HG03175 (cell line): ENCODE measurements around the gene AGK.
"Not testable (repeated sequence)": the region's sequence is repeated elsewhere in the genome, so short reads cannot be mapped to it uniquely, and the experiment has no call there.

Experiments
- ATAC-seq: cut with Tn5 transposase; IDR thresholded peaks from one replicate; pipeline ENCODE4 v1.9.1; 2021; ENCODE audit warnings: mild to moderate bottlenecking, moderate library complexity; ENCODE audit not compliant: unreplicated experiment

AGK gene

DNA sequence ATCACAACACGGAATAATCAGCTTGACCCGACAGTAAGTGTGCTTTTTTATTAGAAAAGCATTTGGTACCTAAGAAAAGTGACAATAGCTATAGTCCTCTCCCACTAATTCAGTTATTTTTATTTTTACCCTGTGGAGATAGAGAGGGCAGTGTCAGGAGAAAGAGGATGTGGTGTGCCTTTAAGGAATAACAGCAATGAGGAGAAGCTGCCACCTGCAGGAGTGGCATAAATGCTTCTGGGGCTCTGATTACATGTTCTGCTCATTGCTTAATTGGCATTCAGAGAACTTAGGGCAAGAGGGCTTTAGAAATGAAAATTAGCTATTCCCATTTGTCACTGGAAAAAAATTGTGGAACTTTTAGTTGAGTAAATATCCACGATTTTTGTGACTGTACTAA, 90.7 kb downstream of the AGK start:
- ATAC-seq, result no peak

- ATAC-seq, result no peak
Observed at GRCh38 chr7:141645188-141645587, 94.0 kb downstream of the AGK start.

GRCh38 chr7:141646826-141647480, 95.7 kb downstream of the AGK start:
- no peak for ATAC-seq

DNA sequence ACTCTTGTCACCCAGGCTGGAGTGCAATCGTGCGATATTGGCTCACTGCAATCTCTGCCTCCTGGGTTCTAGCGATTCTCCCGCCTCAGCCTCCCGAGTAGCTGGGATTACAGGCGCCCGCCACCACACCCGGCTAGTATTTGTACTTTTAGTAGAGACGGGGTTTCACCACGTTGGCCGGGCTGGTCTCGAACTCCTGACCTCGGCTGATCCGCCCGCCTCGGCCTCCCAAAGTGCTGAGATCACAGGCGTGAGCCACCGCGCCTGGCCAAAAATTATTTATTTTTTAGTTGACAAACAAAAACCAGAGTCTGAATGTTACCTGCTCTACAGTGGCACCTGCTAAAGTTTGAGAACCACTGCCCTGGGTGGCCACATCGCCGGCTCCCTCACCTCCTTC, 96.5 kb downstream of the AGK start:
- ATAC-seq, result not testable (repeated sequence)

GRCh38 chr7:141648276-141649114, 97.3 kb downstream of the AGK start:
- no peak for ATAC-seq

- peak; percentile 71 for ATAC-seq
Observed at GRCh38 chr7:141649137-141649864, 98.1 kb downstream of the AGK start.

DNA sequence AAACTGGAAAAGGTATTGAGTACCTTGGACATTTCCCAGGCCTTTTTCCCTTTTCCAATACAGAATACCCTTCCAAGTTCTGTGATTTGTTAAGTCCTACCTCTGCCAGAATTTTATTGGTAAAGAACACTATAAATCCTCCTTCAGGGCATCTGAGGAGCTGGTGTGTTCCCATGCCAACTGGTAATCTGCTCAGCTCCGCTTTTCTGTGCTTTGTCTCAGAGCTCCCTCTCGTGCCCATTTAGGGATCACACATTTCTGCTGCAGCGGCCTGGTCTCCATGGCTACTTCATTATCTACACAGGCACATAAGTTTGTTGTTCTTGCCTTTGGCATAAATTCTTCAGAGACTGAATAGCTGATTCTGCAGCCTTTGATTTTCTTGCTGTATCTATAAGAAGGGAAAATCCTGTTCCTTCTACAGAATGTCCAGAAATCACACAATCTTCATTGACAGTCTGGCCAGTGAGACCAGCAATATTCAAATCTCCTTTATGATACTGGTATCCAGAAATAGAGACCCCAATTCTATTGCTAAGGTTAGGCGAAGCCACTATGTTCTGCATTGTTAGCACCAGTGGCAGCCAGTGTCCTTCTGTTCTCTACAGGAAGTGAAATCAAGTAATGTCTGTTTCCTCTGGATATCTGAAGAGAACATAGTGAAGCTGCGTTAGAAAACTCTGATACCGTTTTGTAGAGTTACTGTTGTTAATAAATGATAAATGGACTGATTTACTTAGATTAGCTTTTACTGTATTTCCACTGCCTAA, 98.8 kb downstream of the AGK start:
- ATAC-seq, result peak; percentile 84

- ATAC-seq, result no peak
Observed at GRCh38 chr7:141651417-141651816, 100.2 kb downstream of the AGK start.

DNA sequence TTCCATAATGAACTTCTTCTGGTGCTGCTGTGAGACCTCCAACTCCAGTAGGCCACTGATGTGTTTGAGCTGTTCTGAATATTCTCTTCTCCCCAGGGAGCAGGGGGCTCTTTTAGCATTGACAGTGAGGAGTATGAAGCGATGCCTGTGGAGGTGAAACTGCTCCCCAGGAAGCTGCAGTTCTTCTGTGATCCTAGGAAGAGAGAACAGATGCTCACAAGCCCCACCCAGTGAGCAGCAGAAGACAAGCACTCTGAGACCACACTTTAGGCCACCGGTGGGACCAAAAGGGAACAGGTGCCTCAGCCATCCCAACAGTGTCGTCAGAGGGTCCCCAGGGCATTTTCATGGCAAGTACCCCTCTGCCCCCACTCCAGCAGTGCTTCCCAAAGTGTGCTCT, 101.5 kb downstream of the AGK start:
- ATAC-seq, result no peak

GRCh38 chr7:141654551-141654950, 103.3 kb downstream of the AGK start:
- peak; percentile 80 for ATAC-seq

GRCh38 chr7:141659501-141659900, 108.3 kb downstream of the AGK start:
- ATAC-seq, result no peak

GRCh38 chr7:141660259-141660658, 109.0 kb downstream of the AGK start:
- no peak for ATAC-seq

GRCh38 chr7:141663081-141663849, 112.1 kb downstream of the AGK start:
- no peak for ATAC-seq

- ATAC-seq, result no peak
Observed at GRCh38 chr7:141664450-141664849, 113.2 kb downstream of the AGK start.

DNA sequence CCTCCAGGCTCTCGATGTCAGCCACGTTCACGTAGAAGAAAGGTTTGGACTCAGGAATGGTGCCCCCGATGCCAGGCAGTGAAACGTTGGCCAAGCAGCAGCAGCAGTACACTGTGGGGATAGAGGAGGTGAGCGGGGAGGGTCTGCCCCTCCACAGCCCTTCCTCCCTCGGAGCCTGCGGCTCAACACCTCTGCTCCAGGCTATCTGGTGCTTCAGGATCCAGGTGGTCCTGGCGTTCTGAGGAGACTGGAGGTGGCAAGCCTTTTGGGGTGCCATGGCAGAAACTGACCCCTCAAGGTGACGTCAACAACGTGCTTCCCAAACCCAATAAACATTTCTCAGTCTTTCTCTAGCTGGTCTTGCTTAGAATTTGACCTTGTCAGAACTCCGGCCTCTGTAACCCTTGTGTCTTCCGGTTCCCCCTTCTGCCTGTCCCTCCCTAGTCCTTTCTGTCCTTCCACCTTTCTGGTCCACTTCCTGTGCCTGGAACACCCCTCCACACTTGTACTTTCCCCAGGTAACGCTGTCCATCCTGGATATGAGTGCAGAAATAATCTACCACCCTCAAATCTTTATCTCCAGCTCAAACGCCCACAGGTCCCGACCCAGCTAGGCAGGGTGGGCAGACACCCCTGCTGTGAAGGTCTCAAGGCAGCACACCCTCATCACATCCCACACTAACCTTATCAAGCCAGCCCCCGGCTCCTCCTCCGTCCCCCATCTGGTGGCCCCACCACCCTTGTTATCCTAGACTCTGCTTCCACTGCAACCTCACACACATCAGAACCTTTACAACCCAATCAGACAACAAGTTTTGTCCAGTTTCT, 114.2 kb downstream of the AGK start:
- ATAC-seq, result no peak

- ATAC-seq, result no peak
Observed at GRCh38 chr7:141666071-141666470, 114.9 kb downstream of the AGK start.

GRCh38 chr7:141668853-141669252, 117.6 kb downstream of the AGK start:
- ATAC-seq, result no peak

DNA sequence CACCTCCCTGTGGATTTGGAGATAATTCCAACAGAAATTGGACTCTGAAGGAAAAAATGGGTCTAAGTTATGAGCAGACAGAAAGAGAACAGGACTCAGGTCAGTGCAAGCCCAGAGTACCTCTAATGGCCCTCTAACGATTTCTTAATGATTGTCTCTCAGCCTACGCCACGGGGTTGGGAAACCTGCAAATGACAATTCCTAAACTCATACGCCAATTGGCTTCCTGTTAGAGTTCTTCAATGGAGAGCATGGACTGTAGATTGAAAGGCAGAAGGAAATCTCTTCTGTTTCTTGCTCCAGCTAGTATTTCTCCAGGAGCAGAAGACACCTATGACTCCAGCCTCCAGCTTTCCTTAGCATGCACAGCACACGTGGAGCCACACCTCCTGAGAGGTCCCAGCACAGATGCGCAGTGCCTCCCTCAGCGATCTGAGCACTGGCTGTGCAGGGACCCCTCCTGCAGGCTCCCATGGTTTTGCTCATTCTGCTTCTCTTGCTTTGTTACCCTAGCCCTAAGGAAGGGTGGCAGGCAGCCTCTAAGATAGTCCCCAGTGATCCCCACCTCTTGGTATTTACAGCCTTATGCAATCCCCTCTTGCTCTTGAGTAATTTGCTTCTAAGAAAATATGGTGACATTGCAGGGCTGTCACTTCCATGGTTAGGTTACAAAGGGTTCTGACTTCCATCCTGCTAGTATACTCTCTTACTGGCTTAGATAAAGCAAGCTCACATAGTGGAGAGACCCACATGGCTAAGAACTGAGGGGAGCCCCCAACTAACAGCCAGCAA, 120.7 kb downstream of the AGK start:
- no peak for ATAC-seq

- no peak for ATAC-seq
Observed at GRCh38 chr7:141673346-141673745, 122.1 kb downstream of the AGK start.
